Subcutaneous adipose tissue (tissue), 4 donors: ENCODE measurements around the gene VAMP5. TPM values are rescaled to one million over a fixed set of nuclear protein-coding genes. Genes with fewer than 3 reads are reported as not detected.

ENCODE experiments used
- small RNA-seq: library from RNA; depleted of rRNA; stranded (forward); fragments of <200 nt; gene quantifications from one replicate; pipeline ENCODE3, GENCODE V24; 2016
- total RNA-seq, 4 donors: library from RNA; depleted of rRNA; stranded (reverse); fragments of >200 nt; gene quantifications; one replicate each; pipeline ENCODE4 v1.1.0, GENCODE V29; 2016
- TF ChIP-seq, protein P1 (sequence below): fragments of 450-650 bp; IDR thresholded peaks from one replicate; pipeline ENCODE4 v1.5.1; 2016; ENCODE audit warnings: low read depth, mild to moderate bottlenecking, control low read depth, antibody characterized with exemption, moderate library complexity

VAMP5 gene
- total RNA-seq, 4 donors from 2014 or later, result 57.7 to 132 (median 67.7) TPM

DNA sequence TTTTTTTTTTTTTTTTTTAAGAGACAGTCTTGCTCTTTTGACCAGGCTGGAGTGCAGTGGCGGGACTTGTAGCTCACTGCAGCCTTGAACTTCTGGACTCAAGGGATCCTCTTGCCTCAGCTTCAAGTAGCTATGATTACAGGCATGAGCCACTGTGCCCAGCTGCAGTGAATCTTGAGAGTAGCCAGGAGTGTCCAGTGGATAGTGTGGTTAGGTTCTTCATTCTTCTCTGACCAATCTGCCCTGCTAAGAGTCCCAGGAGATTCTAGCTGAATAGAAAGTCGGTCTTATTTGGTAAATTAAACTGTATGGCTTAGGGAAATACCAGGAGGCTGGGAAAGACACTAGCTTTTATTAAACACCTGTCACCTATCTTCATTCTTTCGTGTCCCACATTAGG is 47.1 kb downstream of the VAMP5 start:
- TF ChIP-seq, protein P1, sequence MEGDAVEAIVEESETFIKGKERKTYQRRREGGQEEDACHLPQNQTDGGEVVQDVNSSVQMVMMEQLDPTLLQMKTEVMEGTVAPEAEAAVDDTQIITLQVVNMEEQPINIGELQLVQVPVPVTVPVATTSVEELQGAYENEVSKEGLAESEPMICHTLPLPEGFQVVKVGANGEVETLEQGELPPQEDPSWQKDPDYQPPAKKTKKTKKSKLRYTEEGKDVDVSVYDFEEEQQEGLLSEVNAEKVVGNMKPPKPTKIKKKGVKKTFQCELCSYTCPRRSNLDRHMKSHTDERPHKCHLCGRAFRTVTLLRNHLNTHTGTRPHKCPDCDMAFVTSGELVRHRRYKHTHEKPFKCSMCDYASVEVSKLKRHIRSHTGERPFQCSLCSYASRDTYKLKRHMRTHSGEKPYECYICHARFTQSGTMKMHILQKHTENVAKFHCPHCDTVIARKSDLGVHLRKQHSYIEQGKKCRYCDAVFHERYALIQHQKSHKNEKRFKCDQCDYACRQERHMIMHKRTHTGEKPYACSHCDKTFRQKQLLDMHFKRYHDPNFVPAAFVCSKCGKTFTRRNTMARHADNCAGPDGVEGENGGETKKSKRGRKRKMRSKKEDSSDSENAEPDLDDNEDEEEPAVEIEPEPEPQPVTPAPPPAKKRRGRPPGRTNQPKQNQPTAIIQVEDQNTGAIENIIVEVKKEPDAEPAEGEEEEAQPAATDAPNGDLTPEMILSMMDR, result no peak

DNA sequence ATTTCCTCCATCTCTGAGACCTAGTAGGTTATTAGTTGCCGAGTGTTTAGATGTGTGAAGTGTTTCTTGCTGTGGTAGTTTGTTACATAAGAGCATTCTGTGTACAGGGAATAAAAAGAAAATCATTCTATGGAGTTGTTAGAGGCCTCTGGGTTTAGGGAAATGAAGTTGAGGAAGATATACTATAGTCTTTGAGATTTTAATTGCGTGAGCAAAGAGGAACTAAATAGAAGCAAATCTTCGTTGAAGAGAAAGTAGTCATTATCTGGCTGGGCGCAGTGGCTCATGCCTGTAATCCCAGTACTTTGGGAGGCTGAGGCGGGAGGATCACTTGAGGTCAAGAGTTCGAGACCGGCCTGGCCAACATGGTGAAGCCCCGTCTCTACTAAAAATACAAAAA is 50.8 kb downstream of the VAMP5 start:
- TF ChIP-seq, protein P1, result no peak

DNA sequence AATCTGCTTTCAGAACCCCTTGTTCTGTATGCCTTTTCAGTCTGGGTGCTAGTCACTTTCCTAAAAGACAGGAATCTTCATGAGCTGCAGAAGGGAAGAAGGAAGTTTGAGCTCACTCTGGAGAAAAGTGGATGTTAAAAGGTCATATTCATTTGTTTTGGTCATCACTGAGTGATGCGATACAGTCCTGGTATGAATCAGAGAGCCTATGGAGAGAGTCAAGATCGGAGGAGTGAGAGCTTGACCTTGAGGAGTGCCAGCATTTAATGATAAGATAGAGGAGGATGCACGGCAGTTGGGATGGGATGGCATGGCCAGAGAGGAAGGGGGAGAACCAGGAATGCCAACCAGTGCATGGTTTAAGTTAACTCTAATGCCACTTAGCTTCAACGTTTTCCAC is 51.4 kb downstream of the VAMP5 start:
- TF ChIP-seq, protein P1, result no peak

DNA sequence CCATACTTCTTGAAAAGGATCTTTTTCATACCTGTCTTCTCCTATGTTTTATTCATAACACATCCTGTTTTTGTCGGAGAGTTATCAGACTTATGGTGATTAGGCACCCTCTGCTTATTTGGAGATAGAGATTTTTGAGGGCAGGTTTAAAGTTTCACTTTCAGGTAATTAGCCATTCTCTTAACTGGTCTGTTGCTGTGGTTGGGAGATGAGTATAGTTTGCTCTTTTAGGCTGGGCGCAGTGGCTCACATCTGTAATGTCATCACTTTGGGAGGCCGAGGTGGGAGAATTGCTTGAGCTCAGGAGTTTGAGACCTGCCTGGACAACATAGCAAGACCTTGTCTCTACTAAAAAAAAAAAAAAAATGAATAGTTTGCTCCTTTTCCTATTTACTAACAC is 58.5 kb downstream of the VAMP5 start:
- TF ChIP-seq, protein P1, result no peak

Small RNAs within 50 kb of the gene (small RNA-seq; reads per million reads assigned to genes)
- not detected for gene RN7SL126P

Other genes starting within 250 kb of the VAMP5 start
- gene RETSAT, start 229.9 kb upstream of the VAMP5 start, total RNA-seq, result 100 to 1,000 TPM; 257 to 687 (median 392) TPM
- 100 to 1,000 TPM in 2 of 4 donors, 10 to 100 TPM in 2; 34.5 to 192 (median 88.3) TPM for gene ELMOD3, start 229.7 kb upstream of the VAMP5 start, total RNA-seq
- 100 to 1,000 TPM in 2 of 4 donors, 10 to 100 TPM in 2; 80.7 to 616 (median 167) TPM for gene CAPG, start 174.1 kb upstream of the VAMP5 start, total RNA-seq
- 1 to 10 TPM in 1 of 4 donors, not detected in 3; 2.8 TPM for gene SH2D6, start 165.7 kb upstream of the VAMP5 start, total RNA-seq
- 100 to 1,000 TPM; 181 to 259 (median 219) TPM for gene MAT2A, start 45.3 kb upstream of the VAMP5 start, total RNA-seq
- gene GGCX, start 22.9 kb upstream of the VAMP5 start, total RNA-seq, result 10 to 100 TPM; 26.5 to 53.3 (median 30.8) TPM
- 100 to 1,000 TPM in 1 of 4 donors, 10 to 100 TPM in 2, 1 to 10 TPM in 1; 6.2 to 140 (median 34.8) TPM for gene VAMP8, start 6.8 kb upstream of the VAMP5 start, total RNA-seq
- gene RNF181, start 11.3 kb downstream of the VAMP5 start, total RNA-seq, result 100 to 1,000 TPM; 150 to 213 (median 158) TPM
- gene TMEM150A, start 18.3 kb downstream of the VAMP5 start, total RNA-seq, result 10 to 100 TPM; 14.3 to 21.4 (median 17.6) TPM
- 10 to 100 TPM; 10.1 to 16.7 (median 15.7) TPM for gene C2orf68, start 27.6 kb downstream of the VAMP5 start, total RNA-seq
- 10 to 100 TPM; 45.7 to 77.0 (median 59.3) TPM for gene USP39, start 31.8 kb downstream of the VAMP5 start, total RNA-seq
- not detected for gene SFTPB, start 83.8 kb downstream of the VAMP5 start, total RNA-seq
- 10 to 100 TPM in 1 of 4 donors, 1 to 10 TPM in 3; 4.6 to 10.0 (median 7.5) TPM for gene GNLY, start 109.9 kb downstream of the VAMP5 start, total RNA-seq
- gene ATOH8, start 169.6 kb downstream of the VAMP5 start, total RNA-seq, result 100 to 1,000 TPM in 1 of 4 donors, 10 to 100 TPM in 3; 39.8 to 137 (median 61.9) TPM